OCI-M2 (cell line): ENCODE results near the gene SERP1.

ENCODE experiments used
- DNase-seq: peaks from one replicate; lab custom pipeline; 2025; ENCODE audit not compliant: unreplicated experiment; lab: John Stamatoyannopoulos, UW

SERP1 gene

DNA sequence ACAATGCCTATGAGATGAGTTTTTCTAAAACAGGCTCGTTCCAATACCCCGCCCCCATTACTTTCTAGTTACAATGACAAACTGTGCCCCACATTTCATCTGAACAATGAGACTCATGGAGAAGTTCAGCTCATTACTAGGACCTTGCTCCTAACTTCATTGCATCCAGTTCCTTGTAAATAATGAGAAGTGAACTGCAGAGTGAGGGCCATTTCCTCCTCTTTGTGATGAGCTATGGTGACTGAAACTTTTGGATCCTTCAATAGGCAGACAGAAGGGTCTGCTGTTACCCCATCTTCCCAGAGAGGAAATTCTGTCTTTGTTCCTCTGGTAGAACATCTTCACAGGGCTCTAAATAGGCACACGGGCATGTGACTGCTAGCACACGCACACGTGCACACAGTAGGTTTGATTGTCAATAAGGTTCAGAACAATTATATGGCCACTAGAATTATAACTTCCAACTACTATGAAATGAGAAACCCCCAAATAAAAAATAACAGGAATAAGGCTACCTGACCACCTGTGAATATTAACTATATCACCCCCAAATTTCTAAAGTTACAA, 51.8 kb downstream of the SERP1 start:
- no peak for DNase-seq
